DOHH2 (cell line): ENCODE data around the gene ACCSL.

ENCODE experiments used
- H3F3A ChIP-seq: fragments of 200-600 bp; sonication (generic), shearing (Covaris generic); 2 replicates; pipeline ENCODE4 v1.6.0; 2016; ENCODE audit warnings: antibody characterized with exemption, mild to moderate bottlenecking; ENCODE audit not compliant: control insufficient read depth, insufficient read depth
- H3K27ac ChIP-seq: fragments of 200-600 bp; sonication (generic); 2 replicates; pipeline ENCODE4 v1.5.1; 2014; ENCODE audit warnings: low read depth, mild to moderate bottlenecking, low read length, moderate library complexity
- H3K27me3 ChIP-seq: fragments of 200-600 bp; sonication (generic); 2 replicates; pipeline ENCODE4 v1.6.1; 2014; ENCODE audit warnings: mild to moderate bottlenecking, low read length, mixed read lengths; ENCODE audit not compliant: control insufficient read depth
- H3K36me3 ChIP-seq: fragments of 200-600 bp; sonication (generic); 2 replicates; pipeline ENCODE4 v1.6.1; 2014; ENCODE audit warnings: mild to moderate bottlenecking, low read length, moderate library complexity, mixed read lengths; ENCODE audit not compliant: control insufficient read depth
- H3K4me1 ChIP-seq: fragments of 200-600 bp; sonication (generic); 2 replicates; pipeline ENCODE4 v1.6.1; 2014; ENCODE audit warnings: mild to moderate bottlenecking, low read length, mixed read lengths; ENCODE audit not compliant: control insufficient read depth
- H3K4me2 ChIP-seq: fragments of 200-600 bp; sonication (generic); 2 replicates; pipeline ENCODE4 v1.6.0; 2014; ENCODE audit warnings: mild to moderate bottlenecking, low read length, moderate library complexity
- H3K4me3 ChIP-seq: fragments of 200-600 bp; sonication (generic); 2 replicates; pipeline ENCODE4 v1.5.1; 2014; ENCODE audit warnings: mild to moderate bottlenecking, low read length, mixed read lengths
- H3K79me2 ChIP-seq: fragments of 200-600 bp; sonication (generic); 2 replicates; pipeline ENCODE4 v1.6.1; 2014; ENCODE audit warnings: mild to moderate bottlenecking, low read length, mixed read lengths; ENCODE audit not compliant: control insufficient read depth
- H3K9me2 ChIP-seq: fragments of 200-600 bp; sonication (generic); replicated peaks from 2 replicates; pipeline ENCODE4 v1.6.1; 2014; ENCODE audit warnings: mild to moderate bottlenecking, low read length, mixed read lengths; ENCODE audit not compliant: control insufficient read depth
- H3K9me3 ChIP-seq: fragments of 200-600 bp; sonication (generic); 2 replicates; pipeline ENCODE4 v1.6.1; 2014; ENCODE audit warnings: antibody characterized with exemption, low read length, mixed read lengths; ENCODE audit not compliant: control insufficient read depth, insufficient read depth
- H4K20me1 ChIP-seq: fragments of 200-600 bp; sonication (generic); 2 replicates; pipeline ENCODE4 v1.6.0; 2014; ENCODE audit warnings: low read depth, mild to moderate bottlenecking, antibody characterized with exemption, low read length, moderate library complexity; ENCODE audit not compliant: control insufficient read depth, insufficient read depth
- CTCF ChIP-seq: fragments of 200-600 bp; sonication (generic); IDR thresholded peaks from one replicate; pipeline ENCODE4 v1.5.1; 2014; ENCODE audit warnings: antibody characterized with exemption, mild to moderate bottlenecking, low read depth, low read length; ENCODE audit not compliant: poor library complexity, severe bottlenecking
- EZH2phosphoT487 ChIP-seq: fragments of 200-600 bp; sonication (generic); IDR thresholded peaks from 2 replicates; pipeline ENCODE4 v1.6.1; 2017; ENCODE audit warnings: borderline replicate concordance, mild to moderate bottlenecking, antibody characterized with exemption, low read length, moderate library complexity, mixed read lengths

Gene ACCSL

GRCh38 chr11:44108260-44108659 lies 60.5 kb downstream of the ACCSL start:
- H3K27me3 ChIP-seq = no peaks in the 10 kb centered on the region
- H3K9me2 ChIP-seq = no peaks in the 10 kb centered on the region
- peaks cover 4% of the 10 kb centered on the region for H3K4me1 ChIP-seq
- H3K79me2 ChIP-seq = no peaks in the 10 kb centered on the region
- no peak overlapping the region for H3K27ac ChIP-seq
- H3K4me2 ChIP-seq = no peak overlapping the region
- no peaks in the 10 kb centered on the region for H3K9me3 ChIP-seq
- peaks cover 20% of the 10 kb centered on the region for H3K36me3 ChIP-seq
- H3K4me3 ChIP-seq = no peak overlapping the region
- no peak for TF ChIP-seq CTCF
- TF ChIP-seq EZH2phosphoT487 = no peak
- H3F3A ChIP-seq = no peaks in the 10 kb centered on the region
- no peaks in the 10 kb centered on the region for H4K20me1 ChIP-seq
